HL-60/S4 (cell line): Measurements from ENCODE around the gene SAMM50.
"Not testable (repeated sequence)": the region's sequence is repeated elsewhere in the genome, so short reads cannot be mapped to it uniquely, and the experiment has no call there.

ENCODE experiments used
- in situ Hi-C: fragments of 300-500 bp; cut with MboI; formaldehyde crosslinking; loops from 2 replicates; pipeline ENCODE4 v1.14.3; 2022; ENCODE audit warnings: low sequenced_read_pairs

Gene SAMM50

GRCh38 chr22:43999378-43999777, 44.1 kb downstream of the SAMM50 start:
- in situ Hi-C loops = loop anchor here (10.0 kb wide), 1 partner anchor 625 kb away; no protein-coding TSS in a partner anchor

- in situ Hi-C loops = no loop called here
Observed at GRCh38 chr22:44000123-44000522, 44.9 kb downstream of the SAMM50 start.

GRCh38 chr22:44001521-44001920, 46.3 kb downstream of the SAMM50 start:
- in situ Hi-C loops = no loop called here

GRCh38 chr22:44002324-44002723, 47.1 kb downstream of the SAMM50 start:
- in situ Hi-C loops = no loop called here

DNA sequence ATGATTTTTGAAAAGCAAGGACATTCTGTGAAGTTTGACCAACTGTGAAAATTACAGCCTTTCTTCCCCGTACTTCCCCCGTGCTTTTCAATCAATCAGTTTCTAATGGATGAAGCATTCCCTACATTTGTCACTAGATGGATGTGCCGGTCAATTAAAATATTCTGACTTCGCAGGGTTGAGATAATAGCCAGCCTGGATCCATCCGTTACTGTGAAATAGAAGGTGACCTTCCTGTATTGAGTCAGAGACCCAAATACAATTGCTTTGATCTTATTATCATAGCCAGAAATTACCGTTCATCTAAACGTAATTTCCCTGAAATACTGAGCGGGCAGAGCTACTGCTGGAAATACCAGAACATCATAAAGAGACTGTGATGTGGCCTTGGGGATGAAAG, 47.8 kb downstream of the SAMM50 start:
- in situ Hi-C loops = no loop called here

- in situ Hi-C loops = no loop called here
Observed at GRCh38 chr22:44003405-44004103, 48.3 kb downstream of the SAMM50 start.

GRCh38 chr22:44004104-44004460, 48.8 kb downstream of the SAMM50 start:
- in situ Hi-C loops = no loop called here

DNA sequence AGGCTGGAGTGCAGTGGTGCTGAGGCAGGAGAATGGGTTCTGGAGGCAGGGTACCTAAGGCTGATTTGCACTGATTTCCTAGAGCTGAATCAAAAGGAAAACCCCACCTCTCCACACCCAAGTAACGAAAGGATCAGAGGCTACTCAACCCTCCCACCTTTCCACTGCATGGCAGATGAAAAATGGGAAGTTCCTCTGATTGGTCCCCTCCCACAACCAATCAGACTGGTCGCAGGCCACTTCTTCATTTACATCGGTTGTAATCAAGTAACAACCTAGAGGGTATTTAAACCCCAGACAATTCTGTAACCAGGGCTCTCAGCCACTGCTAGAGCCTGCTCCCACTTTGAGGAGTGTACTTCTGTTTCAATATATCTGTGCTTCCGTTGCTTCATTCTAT, 50.3 kb downstream of the SAMM50 start:
- in situ Hi-C loops = no loop called here

GRCh38 chr22:44012162-44012561, 56.9 kb downstream of the SAMM50 start:
- in situ Hi-C loops = no loop called here

GRCh38 chr22:44012591-44012990, 57.3 kb downstream of the SAMM50 start:
- in situ Hi-C loops = no loop called here

GRCh38 chr22:44014241-44014640, 59.0 kb downstream of the SAMM50 start:
- in situ Hi-C loops = no loop called here

- in situ Hi-C loops = not testable (repeated sequence)
Observed at GRCh38 chr22:44016586-44016985, 61.3 kb downstream of the SAMM50 start.

DNA sequence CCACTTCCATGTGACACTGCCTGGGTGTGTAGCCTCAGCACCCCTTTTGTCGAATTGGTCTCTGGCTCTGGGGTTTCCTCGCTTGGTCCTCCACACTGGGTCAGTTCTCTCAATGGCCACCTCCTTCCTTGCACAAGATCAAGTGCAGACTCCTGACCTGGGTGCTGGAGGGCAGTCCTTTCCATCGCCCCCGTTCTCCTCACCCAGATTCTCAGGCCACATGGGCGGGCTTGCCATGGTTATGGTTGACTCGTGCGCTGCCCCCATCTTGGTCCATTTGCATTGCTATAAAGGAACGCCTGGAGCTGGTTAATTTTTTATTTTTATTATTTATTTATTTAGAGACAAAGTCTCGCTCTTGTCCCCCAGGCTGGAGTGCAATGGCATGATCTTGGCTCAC, 63.4 kb downstream of the SAMM50 start:
- in situ Hi-C loops = no loop called here

GRCh38 chr22:44019416-44019815, 64.2 kb downstream of the SAMM50 start:
- in situ Hi-C loops = no loop called here

DNA sequence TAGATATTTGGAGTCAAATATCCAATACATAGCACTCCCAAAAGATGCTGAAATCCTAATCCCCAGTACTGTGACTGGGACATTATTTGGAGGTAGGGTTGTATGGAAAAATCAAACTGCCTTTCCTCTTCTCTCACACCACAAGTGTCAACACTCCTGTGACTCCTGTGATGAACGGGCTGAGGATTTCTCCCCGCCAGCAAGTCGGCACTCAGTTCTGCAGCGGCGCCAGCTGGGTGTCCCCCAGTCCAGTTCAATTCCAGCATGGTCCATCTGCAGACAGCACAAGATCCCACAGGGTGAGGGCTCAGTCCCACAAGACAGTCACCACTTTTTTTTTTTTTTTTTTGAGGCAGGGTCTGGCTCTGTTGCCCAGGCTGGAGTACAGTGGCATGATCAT, 64.6 kb downstream of the SAMM50 start:
- in situ Hi-C loops = no loop called here

GRCh38 chr22:44020981-44021380, 65.7 kb downstream of the SAMM50 start:
- in situ Hi-C loops = no loop called here

DNA sequence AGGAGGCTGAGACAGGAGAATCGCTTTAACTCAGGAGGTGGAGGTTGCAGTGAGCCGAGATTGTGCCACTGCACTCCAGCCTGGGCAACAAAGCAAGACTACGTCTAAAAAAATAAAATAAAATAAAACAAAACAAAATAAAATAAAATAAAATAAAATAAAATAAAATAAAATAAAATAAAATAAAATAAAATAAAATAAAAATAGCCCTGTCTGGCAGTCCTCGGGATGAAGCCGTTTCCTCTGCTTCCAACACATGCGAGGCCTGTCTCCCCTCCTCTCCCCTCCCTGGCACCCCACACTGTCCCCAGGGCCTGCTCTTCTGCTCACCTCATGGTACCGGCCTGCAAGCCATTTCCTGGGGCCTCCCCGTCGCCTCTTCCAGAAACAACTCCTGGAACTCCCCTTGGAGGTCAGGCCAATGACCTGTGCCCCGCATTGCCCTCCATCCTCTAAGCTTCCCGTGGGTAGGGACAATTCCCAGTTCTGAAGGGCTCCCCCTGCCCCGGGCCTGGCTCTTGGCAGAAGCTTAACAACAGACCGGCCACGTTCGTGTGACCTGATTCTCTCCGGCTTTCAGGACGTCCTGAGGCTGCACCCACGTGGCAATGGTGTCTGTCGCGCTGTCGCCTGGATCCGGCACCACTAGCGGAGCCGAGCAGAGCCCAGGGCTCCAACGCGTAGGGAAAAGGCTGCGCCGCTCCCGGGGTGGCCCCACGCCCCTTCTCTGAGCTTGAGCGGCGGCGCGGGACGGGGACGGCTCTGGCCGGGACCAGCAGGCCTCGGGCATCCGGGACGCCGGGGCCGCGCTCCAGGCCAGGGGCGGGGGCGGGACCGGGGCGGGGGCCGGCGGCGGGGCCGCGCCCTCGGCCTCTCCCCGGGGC, 68.4 kb downstream of the SAMM50 start:
- in situ Hi-C loops = no loop called here

GRCh38 chr22:44024288-44024921, 69.2 kb downstream of the SAMM50 start, which contains the start of gene PARVB:
Gene PARVB (plus strand): TSS chr22:44024302. CDS start chr22:44024340, 38 bp downstream.
- in situ Hi-C loops = no loop called here

GRCh38 chr22:44025171-44026065, 70.2 kb downstream of the SAMM50 start:
- in situ Hi-C loops = no loop called here

DNA sequence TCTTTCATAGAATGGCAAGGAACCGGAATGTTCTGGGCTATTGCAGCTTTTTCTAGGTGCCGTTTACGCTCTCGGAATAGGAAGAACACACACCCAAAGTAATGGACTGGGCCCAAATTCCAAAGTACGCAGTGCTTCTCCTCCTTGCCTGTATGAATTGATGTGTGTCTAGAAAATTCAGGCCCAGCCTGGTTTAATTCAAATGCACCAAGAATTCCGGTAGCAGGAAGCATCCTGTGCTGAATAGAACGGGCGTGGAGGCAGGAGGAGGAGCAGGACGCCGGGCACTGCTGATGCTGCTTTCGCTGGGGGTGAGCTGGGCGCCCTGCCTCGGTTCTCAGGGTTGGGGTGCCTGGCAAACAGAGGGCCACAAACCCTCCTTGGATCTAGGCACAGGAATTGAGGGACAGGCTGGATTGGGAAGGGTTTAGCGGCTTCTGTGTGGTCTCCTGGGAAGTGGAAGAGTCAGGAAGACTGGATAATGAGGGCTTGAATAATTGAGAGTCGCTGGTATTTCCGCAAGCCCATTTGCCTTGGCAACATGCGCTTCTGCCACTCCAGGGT, 70.9 kb downstream of the SAMM50 start:
- in situ Hi-C loops = no loop called here
